Measurements from ENCODE around the gene ZNF554. TPM values are rescaled to one million over a fixed set of nuclear protein-coding genes. Genes with fewer than 3 reads are reported as not detected.

The ZNF554 gene
- polyA plus RNA-seq (ENCODE audit: insufficient read length in 4 of 4) = 10 to 100 TPM in 2 of 4 donors, 1 to 10 TPM in 2; 8.1 to 11.1 (median 9.4) TPM

DNA sequence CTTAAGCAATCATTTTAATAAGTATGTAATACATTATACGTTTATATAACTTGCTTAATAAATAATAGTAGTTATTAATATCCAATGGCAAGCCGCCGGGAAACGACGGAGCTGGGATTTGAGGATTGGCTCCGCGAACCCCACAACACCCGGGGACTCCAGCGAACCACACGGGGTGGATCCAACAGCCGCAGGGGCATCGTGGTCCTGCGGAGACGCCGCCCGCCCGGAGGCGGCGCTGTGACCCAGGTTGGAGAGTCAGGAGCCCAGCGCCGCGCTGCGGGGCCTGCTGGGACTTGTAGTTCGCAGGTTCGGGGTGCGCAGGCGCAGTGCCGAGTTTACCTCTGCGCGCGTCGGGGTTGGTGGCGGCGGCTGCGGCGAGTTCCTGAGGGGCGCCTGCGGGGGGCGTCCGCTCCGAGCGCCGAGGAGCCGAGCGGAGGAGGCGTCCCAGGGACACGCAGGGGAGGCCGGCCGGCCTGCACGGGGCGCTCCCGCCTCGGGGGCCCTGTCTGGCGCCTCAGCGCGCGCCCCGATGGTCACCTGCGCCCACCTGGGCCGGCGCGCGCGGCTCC, at the start of gene ZNF554:
Gene ZNF554 (plus strand): TSS at position 329 of the 572 bp plus-strand sequence. CDS start 204 bp downstream, at position 533.
- DNase-seq (ENCODE audit: low read depth in 4 of 4, low spot score in 2 of 4) = peak; percentile 76 to 94 (median 92)

DNA sequence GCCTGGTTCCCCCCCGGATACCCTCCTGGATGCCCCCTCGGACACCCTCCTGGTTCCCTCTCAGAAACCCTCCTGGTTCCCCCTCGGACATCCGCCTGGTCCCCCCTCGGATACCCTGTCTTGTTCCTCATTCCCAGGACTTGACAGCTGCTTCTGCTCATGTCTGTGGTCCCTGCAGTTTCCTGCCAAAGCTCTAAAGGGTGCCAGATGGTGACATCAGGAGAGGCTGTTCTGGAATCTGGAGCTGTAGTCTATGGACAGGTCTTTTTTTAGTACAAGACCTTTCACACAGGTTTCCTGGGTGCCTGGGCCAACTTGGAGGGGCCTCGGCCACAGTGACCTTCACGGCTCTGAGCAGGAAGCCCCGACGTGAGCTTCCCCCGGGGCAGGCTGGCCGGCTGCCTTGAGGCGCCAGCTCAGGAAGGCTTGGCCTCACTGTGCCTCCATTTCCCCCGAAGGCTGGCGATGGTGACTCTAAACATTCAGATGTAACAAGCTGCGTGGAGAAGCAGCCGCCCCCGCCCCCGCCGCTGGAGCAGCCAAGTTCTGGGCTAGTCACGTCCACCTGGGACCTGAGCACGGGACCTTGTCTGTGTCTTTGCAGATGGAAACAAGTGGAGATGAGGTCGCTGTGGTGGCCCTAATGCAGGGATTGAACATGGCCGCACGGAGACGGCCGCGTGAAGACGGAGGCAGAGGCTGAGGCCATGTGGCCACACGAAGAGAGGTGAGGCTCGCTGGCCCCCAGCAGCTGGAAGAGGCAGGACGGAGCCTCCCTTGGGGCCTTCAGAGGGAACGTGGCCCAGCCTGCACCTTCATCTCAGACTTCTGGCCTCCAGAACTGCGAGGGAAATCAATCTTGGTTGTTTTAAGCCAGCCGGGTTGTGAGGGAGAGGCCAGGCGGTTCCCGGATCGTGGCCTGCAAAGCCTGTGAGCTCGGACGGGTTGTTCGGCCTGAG, 49.3 kb upstream of the ZNF554 start:
- DNase-seq (ENCODE audit: low read depth in 4 of 4, low spot score in 2 of 4) = peak in 1 of 4 donors; percentile 60

GRCh38 chr19:2771786-2772674, 47.6 kb upstream of the ZNF554 start:
- no peak for DNase-seq (ENCODE audit: low read depth in 4 of 4, low spot score in 2 of 4)

DNA sequence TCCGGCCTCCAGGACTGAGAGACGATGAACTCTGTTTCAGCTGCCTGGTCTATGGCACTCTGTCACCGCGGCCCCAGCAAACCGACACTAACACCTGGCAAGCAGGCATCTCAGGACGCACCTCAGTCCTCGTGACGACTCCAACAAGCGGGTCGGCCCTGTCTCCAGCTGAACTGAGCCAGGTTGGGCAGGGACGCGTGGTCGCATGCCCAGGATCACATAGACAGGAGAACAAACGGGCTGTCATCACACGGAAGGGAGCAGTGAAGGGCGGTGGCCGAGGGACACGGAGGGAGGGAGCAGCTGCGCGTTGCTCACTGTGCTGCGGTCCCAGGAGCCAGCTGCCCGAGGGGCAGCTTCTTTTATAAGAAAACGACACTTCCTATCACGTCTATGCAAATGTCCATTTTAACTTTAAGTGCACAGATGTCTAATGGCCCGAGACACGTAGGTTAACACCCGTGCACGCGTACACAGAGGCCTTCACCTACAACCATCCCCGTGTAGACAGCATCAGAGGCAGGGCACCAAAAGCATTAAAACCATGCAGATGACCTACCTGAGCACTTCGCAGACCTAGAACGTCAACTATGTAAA, 45.5 kb upstream of the ZNF554 start:
- DNase-seq (ENCODE audit: low read depth in 4 of 4, low spot score in 2 of 4) = no peak

- DNase-seq (ENCODE audit: low read depth in 4 of 4, low spot score in 2 of 4) = no peak
Measured at GRCh38 chr19:2774953-2775555, 44.6 kb upstream of the ZNF554 start.

DNA sequence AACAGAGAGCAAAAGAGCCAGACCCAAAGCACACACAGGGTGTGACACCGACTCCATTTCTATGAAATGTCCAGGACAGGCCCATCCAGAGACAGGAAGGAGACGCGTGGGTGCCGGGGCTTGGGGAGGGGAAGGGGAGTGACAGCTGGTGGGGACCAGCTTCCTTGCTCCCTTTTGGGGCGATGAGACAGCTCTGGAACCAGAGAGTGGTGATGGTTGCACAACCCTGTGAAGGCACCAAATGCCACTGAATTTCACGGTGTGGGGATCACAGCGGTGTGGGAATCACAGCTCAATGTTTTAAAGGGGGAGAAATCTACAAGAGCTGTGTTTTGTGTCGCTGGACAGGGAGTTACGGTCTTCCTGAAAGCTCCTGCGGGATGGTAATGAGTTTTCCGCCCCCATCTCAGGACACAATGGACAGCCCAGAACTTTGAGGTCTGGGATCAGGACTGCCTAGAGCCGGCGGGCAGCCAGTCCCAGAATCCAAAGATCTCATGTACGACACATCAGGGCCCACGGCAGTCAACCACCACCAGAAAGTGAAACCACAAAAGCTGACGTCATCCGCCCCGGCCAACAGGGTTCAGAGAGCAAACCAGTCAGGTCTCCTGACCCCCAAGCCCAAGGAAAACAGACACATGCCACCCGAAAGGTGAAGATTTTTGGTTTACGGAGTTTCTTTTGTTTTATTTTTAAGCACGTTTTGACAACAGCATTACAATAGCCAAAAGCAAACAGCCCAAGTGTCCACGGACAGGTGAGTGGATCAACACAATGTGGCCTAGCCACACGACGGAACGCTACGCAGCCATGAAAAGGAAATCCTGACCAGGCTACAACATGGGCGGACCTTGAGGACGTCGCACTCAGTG, 43.9 kb upstream of the ZNF554 start:
- DNase-seq (ENCODE audit: low read depth in 4 of 4, low spot score in 2 of 4) = no peak

DNA sequence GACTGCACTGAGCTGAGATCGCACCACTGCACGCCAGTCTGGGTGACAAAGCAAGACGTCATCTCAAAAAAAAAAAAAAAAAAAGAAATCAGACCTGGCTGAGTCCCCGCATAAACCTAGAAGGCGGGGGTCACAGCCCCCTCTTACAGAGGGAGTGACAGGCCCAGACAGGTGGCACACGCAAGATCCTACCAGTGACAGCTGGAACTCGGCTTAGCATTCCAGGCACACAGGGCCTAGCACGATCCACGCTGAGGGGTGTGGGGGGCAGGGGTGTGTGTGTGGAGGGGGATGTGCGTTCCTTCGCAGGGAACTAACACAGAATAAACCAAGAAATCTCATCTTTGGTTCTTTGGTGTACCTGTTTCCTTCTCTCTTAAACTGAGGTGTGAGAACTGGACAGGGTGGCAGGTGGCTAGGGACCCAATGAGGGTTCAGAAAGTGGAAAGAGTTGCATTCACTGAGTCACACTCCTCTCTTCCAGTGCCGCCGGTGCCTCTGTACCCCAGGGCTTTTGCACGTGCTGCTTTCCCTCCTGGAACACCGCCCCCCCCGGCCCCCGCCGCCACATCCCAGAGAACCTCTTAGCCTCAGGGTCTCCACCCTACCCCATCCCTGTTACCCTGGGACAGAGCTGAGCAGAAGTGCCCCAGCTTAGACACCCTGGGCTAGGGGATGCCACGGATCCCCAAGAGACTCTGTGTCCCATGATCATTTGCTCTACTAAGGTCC, 41.5 kb upstream of the ZNF554 start:
- no peak for DNase-seq (ENCODE audit: low read depth in 4 of 4, low spot score in 2 of 4)

DNA sequence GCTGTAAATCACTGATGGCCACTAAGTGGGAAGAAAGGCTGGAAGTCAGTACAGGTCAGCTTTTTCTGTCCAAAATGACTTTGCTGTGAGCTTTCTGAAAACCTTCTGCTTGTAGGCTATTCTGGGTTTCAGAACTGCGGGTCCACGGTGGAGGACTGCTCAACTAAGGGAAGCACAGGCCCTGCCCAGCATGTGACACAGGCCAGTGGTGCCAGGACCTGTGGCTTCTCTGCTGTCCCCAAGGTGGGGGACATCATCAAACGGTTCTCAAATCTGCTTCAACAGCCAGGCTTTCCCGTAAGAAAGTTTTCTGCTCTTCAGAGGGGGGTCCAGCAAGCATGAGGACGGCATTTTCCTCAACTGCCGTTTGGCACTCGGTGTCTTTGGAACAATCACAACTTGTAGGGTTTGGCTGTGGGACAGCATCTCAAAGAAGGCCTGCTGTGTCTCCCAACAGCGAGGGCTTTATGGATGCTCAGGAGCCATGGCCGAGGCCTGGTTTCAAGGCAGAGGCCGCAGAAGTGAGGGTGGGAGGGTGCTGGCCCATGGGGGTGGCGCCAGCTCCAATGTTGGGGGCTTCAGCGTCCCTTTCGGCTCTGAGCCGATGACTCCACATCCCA, 40.4 kb upstream of the ZNF554 start:
- DNase-seq (ENCODE audit: low read depth in 4 of 4, low spot score in 2 of 4) = no peak

GRCh38 chr19:2780284-2780683, 39.4 kb upstream of the ZNF554 start:
- no peak for DNase-seq (ENCODE audit: low read depth in 4 of 4, low spot score in 2 of 4)

GRCh38 chr19:2782329-2782935, 37.2 kb upstream of the ZNF554 start:
- no peak for DNase-seq (ENCODE audit: low read depth in 4 of 4, low spot score in 2 of 4)

- peak; percentile 93 to 99 (median 97) for DNase-seq (ENCODE audit: low read depth in 4 of 4, low spot score in 2 of 4)
Measured at GRCh38 chr19:2782936-2783780, 36.5 kb upstream of the ZNF554 start, which contains the start of gene SGTA. TSS of gene SGTA (minus strand) at chr19:2783273. CDS start at chr19:2769068, 14,205 bp downstream.

DNA sequence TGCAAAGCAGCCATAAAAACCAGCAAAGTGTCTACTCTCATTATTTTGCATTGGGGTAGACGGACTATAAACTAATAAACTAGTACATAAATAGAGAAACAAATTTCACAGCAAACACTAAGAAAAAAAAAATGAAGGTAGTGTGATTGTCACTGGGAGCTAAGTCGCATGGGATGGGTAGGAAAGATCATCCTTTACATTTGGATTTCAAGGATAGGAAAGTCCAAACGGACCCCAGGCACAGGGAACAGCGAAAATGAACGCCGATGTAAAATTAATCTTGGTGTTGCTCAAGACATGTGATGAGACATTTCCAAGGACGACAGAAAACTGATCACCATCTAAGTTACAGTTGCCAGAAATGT, 35.9 kb upstream of the ZNF554 start:
- DNase-seq (ENCODE audit: low read depth in 4 of 4, low spot score in 2 of 4) = no peak

DNA sequence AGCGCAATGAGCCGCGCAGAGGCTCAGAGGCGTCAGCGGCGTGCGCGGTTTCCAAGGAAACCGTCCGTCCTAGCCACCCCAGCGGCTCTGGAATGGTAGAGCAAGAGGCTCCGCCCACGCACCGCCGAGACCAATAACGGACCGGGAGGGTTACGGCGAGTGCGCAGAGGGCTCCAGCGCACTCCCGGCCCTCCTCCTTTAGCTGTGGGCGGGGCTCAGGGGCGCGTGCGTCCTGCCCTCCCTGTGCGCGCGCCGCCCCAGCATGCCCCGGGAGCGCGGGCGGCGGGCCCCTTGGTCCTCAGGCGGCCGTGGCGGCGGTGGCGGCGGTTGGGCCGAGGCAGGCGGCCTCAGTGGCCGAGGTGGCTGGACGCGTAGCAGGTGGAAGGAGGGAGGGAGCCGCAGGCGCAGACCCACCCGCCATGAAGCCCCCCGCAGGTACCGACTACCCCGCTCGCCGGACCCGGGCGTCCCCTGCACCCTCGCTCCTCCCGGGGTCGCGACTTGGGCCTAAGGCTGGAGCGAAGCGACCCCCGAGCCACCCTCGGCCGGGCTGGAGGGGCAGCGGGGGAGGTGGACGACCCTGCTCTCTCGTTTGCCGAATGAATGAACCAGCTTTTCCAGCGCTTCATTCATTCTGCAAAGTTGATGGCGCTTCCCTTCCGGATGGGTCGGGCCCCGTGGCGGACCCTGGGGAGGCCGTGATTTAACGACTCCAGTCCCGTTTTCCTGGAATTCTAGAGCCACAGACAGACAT, 34.2 kb upstream of the ZNF554 start, which contains the start of gene THOP1:
Gene THOP1 (plus strand): TSS at position 260 of the 754 bp plus-strand sequence. CDS start 160 bp downstream, at position 420.
- peak; percentile 88 to 98 (median 97) for DNase-seq (ENCODE audit: low read depth in 4 of 4, low spot score in 2 of 4)

- no peak for DNase-seq (ENCODE audit: low read depth in 4 of 4, low spot score in 2 of 4)
Measured at GRCh38 chr19:2787115-2787514, 32.6 kb upstream of the ZNF554 start.

DNA sequence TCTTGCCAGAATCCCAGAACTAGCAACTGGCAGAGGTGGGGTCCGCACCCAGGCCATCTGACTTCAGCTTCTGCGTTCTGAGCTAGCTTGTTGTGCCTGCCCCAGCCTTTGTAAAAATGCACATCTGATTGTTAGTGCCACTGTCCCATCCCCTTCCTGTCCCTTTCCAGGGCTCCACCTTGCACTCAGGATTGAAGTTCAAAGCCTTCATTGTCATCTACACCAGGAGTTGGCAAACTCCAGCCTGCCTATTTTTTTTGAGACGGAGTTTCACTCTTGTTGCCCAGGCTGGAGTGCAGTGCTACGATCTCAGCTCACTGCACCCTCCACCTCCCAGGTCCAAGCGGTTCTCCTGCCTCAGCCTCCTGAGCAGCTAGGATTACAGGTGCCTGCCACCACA, 31.4 kb upstream of the ZNF554 start:
- no peak for DNase-seq (ENCODE audit: low read depth in 4 of 4, low spot score in 2 of 4)

DNA sequence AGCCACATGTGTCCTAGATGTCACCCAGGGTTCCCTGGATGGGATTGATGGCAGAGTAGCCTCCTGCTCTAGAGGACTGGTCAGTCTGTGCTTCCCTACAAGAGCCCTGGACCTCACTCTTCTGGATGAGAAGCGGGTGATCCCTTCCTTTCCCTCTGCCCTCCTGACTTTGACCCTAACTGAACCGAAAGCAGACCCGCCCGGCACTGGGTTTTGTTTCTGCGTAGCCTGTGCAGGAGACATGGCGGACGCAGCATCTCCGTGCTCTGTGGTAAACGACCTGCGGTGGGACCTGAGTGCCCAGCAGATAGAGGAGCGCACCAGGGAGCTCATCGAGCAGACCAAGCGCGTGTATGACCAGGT, 29.5 kb upstream of the ZNF554 start:
- DNase-seq (ENCODE audit: low read depth in 4 of 4, low spot score in 2 of 4) = no peak
